ENCODE results near the gene VWA3B.
"Not testable (repeated sequence)": the region's sequence is repeated elsewhere in the genome, so short reads cannot be mapped to it uniquely, and the experiment has no call there.

VWA3B gene

GRCh38 chr2:98089941-98090340 lies 3.0 kb downstream of the VWA3B start:
- TF ChIP-seq CTCF (conservative IDR thresholded peaks at IDR 0.05) (no peak), ZFX (IDR thresholded peaks at IDR 0.05) (no peak)

GRCh38 chr2:98090951-98091350 lies 4.0 kb downstream of the VWA3B start:
- TF ChIP-seq CTCF (conservative IDR thresholded peaks at IDR 0.05) (no peak), ZFX (IDR thresholded peaks at IDR 0.05) (no peak)
- no peak overlapping the region for H3K27ac ChIP-seq

More at GRCh38 chr2:98089941-98090340, 3.0 kb downstream of the VWA3B start:
- no peak overlapping the region for H3K27ac ChIP-seq

- no peak overlapping the region for H3K27ac ChIP-seq
- TF ChIP-seq ZFX (IDR thresholded peaks at IDR 0.05): no peak
- no peak for TF ChIP-seq CTCF (conservative IDR thresholded peaks at IDR 0.05)
Observed at GRCh38 chr2:98091738-98092137, 4.8 kb downstream of the VWA3B start.

- no peak overlapping the region for H3K27ac ChIP-seq
- no peak for TF ChIP-seq ZFX (IDR thresholded peaks at IDR 0.05)
- TF ChIP-seq CTCF (conservative IDR thresholded peaks at IDR 0.05): no peak
Observed at GRCh38 chr2:98093146-98093545, 6.2 kb downstream of the VWA3B start.

GRCh38 chr2:98093611-98094010 lies 6.6 kb downstream of the VWA3B start:
- no peak overlapping the region for H3K27ac ChIP-seq
- TF ChIP-seq ZFX (IDR thresholded peaks at IDR 0.05) (no peak), CTCF (conservative IDR thresholded peaks at IDR 0.05) (no peak)

- no peak overlapping the region for H3K27ac ChIP-seq
- TF ChIP-seq CTCF (conservative IDR thresholded peaks at IDR 0.05): no peak
- TF ChIP-seq ZFX (IDR thresholded peaks at IDR 0.05): no peak
Observed at GRCh38 chr2:98099939-98100743, 13.2 kb downstream of the VWA3B start.

- H3K27ac ChIP-seq: not testable (repeated sequence)
Observed at GRCh38 chr2:98102315-98102714, 15.3 kb downstream of the VWA3B start.

GRCh38 chr2:98102878-98103277 lies 15.9 kb downstream of the VWA3B start:
- no peak overlapping the region for H3K27ac ChIP-seq
- no peak for TF ChIP-seq CTCF (conservative IDR thresholded peaks at IDR 0.05)
- TF ChIP-seq ZFX (IDR thresholded peaks at IDR 0.05): no peak
